Neural cell (in vitro differentiated cells): ENCODE data around the gene FAM20B. TPM values are rescaled to one million over a fixed set of nuclear protein-coding genes. Genes with fewer than 3 reads are reported as not detected.
A peak's percentile ranks its signal among the peaks of the same experiment; 100 is the strongest.

Experiments used
- H2AFZ ChIP-seq: fragments of 200-600, 300-800 bp; sonication (generic), shearing (Covaris generic); 2 replicates; pipeline ENCODE4 v1.6.0; 2014; ENCODE audit warnings: low read depth, mild to moderate bottlenecking, antibody characterized with exemption, low read length, moderate library complexity
- H3F3A ChIP-seq: fragments of 200-600 bp; shearing (Covaris generic); 2 replicates; pipeline ENCODE4 v1.6.1; 2016; ENCODE audit warnings: mild to moderate bottlenecking, moderate library complexity, mixed read lengths, antibody characterized with exemption, low read length; ENCODE audit not compliant: insufficient read depth, poor library complexity, severe bottlenecking
- H3K27ac ChIP-seq: fragments of 200-600, 300-800 bp; sonication (generic), shearing (Covaris generic); 2 replicates; pipeline ENCODE4 v1.5.1; 2014; ENCODE audit warnings: mild to moderate bottlenecking, low read length, moderate library complexity
- H3K27me3 ChIP-seq: fragments of 300-800, 200-600 bp; sonication (generic), shearing (Covaris generic); 2 replicates; pipeline ENCODE4 v1.6.0; 2014; ENCODE audit warnings: mild to moderate bottlenecking, low read depth, low read length, moderate library complexity; ENCODE audit not compliant: insufficient read depth
- H3K36me3 ChIP-seq: fragments of 300-800, 200-600 bp; sonication (generic), shearing (Covaris generic); 2 replicates; pipeline ENCODE4 v1.5.1; 2014; ENCODE audit warnings: mild to moderate bottlenecking, antibody characterized with exemption, low read length, moderate library complexity; ENCODE audit not compliant: insufficient read depth
- H3K4me2 ChIP-seq: fragments of 300-800, 200-600 bp; sonication (generic), shearing (Covaris generic); 2 replicates; pipeline ENCODE4 v1.6.0; 2014; ENCODE audit warnings: mild to moderate bottlenecking, low read length
- H3K4me3 ChIP-seq: fragments of 300-800, 200-600 bp; sonication (generic), shearing (Covaris generic); 2 replicates; pipeline ENCODE4 v1.5.1; 2014; ENCODE audit warnings: mild to moderate bottlenecking, low read length, moderate library complexity
- H3K79me2 ChIP-seq: fragments of 200-600 bp; shearing (Covaris generic); replicated peaks from 2 replicates; pipeline ENCODE4 v1.6.0; 2014; ENCODE audit warnings: mild to moderate bottlenecking, low read length, moderate library complexity; ENCODE audit not compliant: insufficient read depth
- H3K9ac ChIP-seq: fragments of 300-800, 200-600 bp; sonication (generic), shearing (Covaris generic); 2 replicates; pipeline ENCODE4 v1.6.1; 2016; ENCODE audit warnings: mild to moderate bottlenecking, low read length, mixed read lengths
- H3K9me2 ChIP-seq: fragments of 200-600 bp; shearing (Covaris generic); 2 replicates; pipeline ENCODE4 v1.6.1; 2016; ENCODE audit warnings: mild to moderate bottlenecking, low read length, mixed read lengths; ENCODE audit not compliant: insufficient read depth
- H3K9me3 ChIP-seq: fragments of 200-600, 300-800 bp; sonication (generic), shearing (Covaris generic); 2 replicates; pipeline ENCODE4 v1.6.1; 2016; ENCODE audit warnings: mild to moderate bottlenecking, mixed run types, low read length, moderate library complexity, mixed read lengths
- H4K20me1 ChIP-seq: fragments of 200-600 bp; shearing (Covaris generic); 2 replicates; pipeline ENCODE4 v1.6.1; 2016; ENCODE audit warnings: mild to moderate bottlenecking, mixed run types; ENCODE audit not compliant: insufficient read depth
- EP300 ChIP-seq: fragments of 450-650 bp; conservative IDR thresholded peaks from 2 replicates; pipeline ENCODE4 v1.6.1; 2014; ENCODE audit warnings: antibody characterized with exemption, mild to moderate bottlenecking, moderate library complexity; ENCODE audit not compliant: poor library complexity, severe bottlenecking
- EZH2 ChIP-seq: fragments of 200-600, 300-800 bp; shearing (Covaris generic), sonication (generic); IDR thresholded peaks from 2 replicates; pipeline ENCODE4 v1.6.1; 2014; ENCODE audit warnings: antibody characterized with exemption, low read length, borderline replicate concordance, mild to moderate bottlenecking; ENCODE audit not compliant: insufficient read depth, poor library complexity, severe bottlenecking
- MXI1 ChIP-seq: fragments of 450-650 bp; conservative IDR thresholded peaks from 2 replicates; pipeline ENCODE4 v1.6.1; 2014; ENCODE audit warnings: antibody characterized with exemption, mild to moderate bottlenecking; ENCODE audit not compliant: poor library complexity, severe bottlenecking
- POLR2AphosphoS5 ChIP-seq: IDR thresholded peaks from 2 replicates; pipeline ENCODE4 v1.6.1; 2012
- RAD21 ChIP-seq: fragments of 450-650 bp; conservative IDR thresholded peaks from 2 replicates; pipeline ENCODE4 v1.6.1; 2014; ENCODE audit warnings: antibody characterized with exemption, mild to moderate bottlenecking, moderate library complexity
- REST ChIP-seq: IDR thresholded peaks from 2 replicates; pipeline ENCODE4 v1.6.1; 2012; ENCODE audit warnings: borderline replicate concordance
- SMC3 ChIP-seq: fragments of 450-650 bp; conservative IDR thresholded peaks from 2 replicates; pipeline ENCODE4 v1.6.1; 2014; ENCODE audit warnings: antibody characterized with exemption, mild to moderate bottlenecking, moderate library complexity; ENCODE audit not compliant: poor library complexity
- TAF1 ChIP-seq: IDR thresholded peaks from 2 replicates; pipeline ENCODE4 v1.6.1; 2012; ENCODE audit warnings: low read depth
- polyA plus RNA-seq: library from polyadenylated mRNA; depleted of rRNA; stranded (reverse); fragments of >200 nt; gene quantifications from 2 replicates; pipeline ENCODE4 v1.2.3, GENCODE V29; 2014
- TF ChIP-seq, protein P1 (sequence below): fragments of 450-650 bp; IDR thresholded peaks from 2 replicates; pipeline ENCODE4 v1.5.1; 2014; ENCODE audit warnings: antibody characterized with exemption, mild to moderate bottlenecking, moderate library complexity; ENCODE audit not compliant: poor library complexity, severe bottlenecking

Gene FAM20B
- polyA plus RNA-seq, 1 donor from 2014 or later, result 25.1 TPM

GRCh38 chr1:179002552-179003345 is 22.9 kb upstream of the FAM20B start:
- Histone ChIP-seq H3K36me3 (no peaks in the 10 kb centered on the region), H3K79me2 (no peaks in the 10 kb centered on the region), H3K9ac (no peak overlapping the region), H4K20me1 (no peaks in the 10 kb centered on the region), H3K4me3 (no peak overlapping the region), H3K4me2 (no peak overlapping the region), H3K27ac (no peak overlapping the region), H3K9me2 (no peaks in the 10 kb centered on the region), H3K27me3 (no peaks in the 10 kb centered on the region), H3K9me3 (no peaks in the 10 kb centered on the region), H3F3A (no peaks in the 10 kb centered on the region), H2AFZ (no peak overlapping the region)
- TF ChIP-seq, protein P1, sequence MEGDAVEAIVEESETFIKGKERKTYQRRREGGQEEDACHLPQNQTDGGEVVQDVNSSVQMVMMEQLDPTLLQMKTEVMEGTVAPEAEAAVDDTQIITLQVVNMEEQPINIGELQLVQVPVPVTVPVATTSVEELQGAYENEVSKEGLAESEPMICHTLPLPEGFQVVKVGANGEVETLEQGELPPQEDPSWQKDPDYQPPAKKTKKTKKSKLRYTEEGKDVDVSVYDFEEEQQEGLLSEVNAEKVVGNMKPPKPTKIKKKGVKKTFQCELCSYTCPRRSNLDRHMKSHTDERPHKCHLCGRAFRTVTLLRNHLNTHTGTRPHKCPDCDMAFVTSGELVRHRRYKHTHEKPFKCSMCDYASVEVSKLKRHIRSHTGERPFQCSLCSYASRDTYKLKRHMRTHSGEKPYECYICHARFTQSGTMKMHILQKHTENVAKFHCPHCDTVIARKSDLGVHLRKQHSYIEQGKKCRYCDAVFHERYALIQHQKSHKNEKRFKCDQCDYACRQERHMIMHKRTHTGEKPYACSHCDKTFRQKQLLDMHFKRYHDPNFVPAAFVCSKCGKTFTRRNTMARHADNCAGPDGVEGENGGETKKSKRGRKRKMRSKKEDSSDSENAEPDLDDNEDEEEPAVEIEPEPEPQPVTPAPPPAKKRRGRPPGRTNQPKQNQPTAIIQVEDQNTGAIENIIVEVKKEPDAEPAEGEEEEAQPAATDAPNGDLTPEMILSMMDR, result peak; percentile 97
- TF ChIP-seq SMC3 (peak; percentile 98), REST (no peak), RAD21 (peak; percentile 96)

DNA sequence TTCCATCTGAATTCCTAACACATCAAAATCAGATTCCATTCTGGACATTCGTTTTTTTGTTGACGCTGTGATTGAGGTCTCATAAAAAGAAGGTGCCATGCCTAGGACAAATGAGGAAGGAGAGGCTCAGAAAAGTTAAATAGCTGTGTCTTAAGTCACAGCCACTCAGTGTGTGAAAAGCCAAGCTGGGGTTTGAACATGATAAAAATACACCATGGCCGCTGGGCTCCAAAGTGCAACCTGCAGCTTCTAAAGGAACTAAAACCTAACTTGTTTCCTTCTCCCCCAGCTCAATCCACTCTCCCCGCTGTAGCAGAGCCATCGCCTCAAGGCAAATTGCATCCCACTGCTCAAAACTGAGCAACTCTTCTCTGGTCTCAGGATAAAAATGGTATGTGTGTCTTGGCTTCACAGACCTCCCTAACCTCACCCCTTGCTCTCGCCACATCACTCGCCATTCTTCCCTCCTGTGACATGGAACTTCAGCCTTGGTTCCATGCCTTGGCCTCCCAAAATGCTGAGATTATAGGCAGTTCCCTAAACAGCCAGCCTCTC is 22.1 kb upstream of the FAM20B start:
- Histone ChIP-seq H3F3A (no peaks in the 10 kb centered on the region), H3K9me3 (no peaks in the 10 kb centered on the region)

More for the DNA sequence above, 22.1 kb upstream of the FAM20B start:
- no peak overlapping the region for H3K9ac ChIP-seq
- H2AFZ ChIP-seq, result no peak overlapping the region
- no peaks in the 10 kb centered on the region for H3K27me3 ChIP-seq
- no peak overlapping the region for H3K4me2 ChIP-seq
- TF ChIP-seq MXI1, result no peak
- no peak for TF ChIP-seq EZH2
- no peak for TF ChIP-seq RAD21
- TF ChIP-seq TAF1, result no peak
- TF ChIP-seq, protein P1, result no peak
- TF ChIP-seq POLR2AphosphoS5, result no peak
- no peak for TF ChIP-seq EP300
- TF ChIP-seq SMC3, result no peak
- no peak for TF ChIP-seq REST
- H3K4me3 ChIP-seq, result no peak overlapping the region
- no peak overlapping the region for H3K27ac ChIP-seq
- H3K9me2 ChIP-seq, result no peaks in the 10 kb centered on the region
- no peaks in the 10 kb centered on the region for H3K36me3 ChIP-seq
- no peaks in the 10 kb centered on the region for H4K20me1 ChIP-seq
- H3K79me2 ChIP-seq, result no peaks in the 10 kb centered on the region
